Measurements from ENCODE around the gene PDX1.

The PDX1 gene

GRCh38 chr13:27919934-27920676 lies at the start of gene PDX1:
TSS of gene PDX1 (plus strand) at chr13:27920000. CDS start at chr13:27920139, 139 bp downstream.
- no peak for DNase-seq

- DNase-seq = no peak
Observed at GRCh38 chr13:27878274-27878673, 41.5 kb upstream of the PDX1 start.

GRCh38 chr13:27889471-27889870 lies 30.3 kb upstream of the PDX1 start:
- DNase-seq = no peak

- DNase-seq = no peak
Observed at GRCh38 chr13:27896726-27897125, 23.1 kb upstream of the PDX1 start.

- DNase-seq = no peak
Observed at GRCh38 chr13:27904719-27905118, 15.1 kb upstream of the PDX1 start.

- no peak for DNase-seq
Observed at GRCh38 chr13:27905650-27906049, 14.2 kb upstream of the PDX1 start.

- DNase-seq = no peak
Observed at GRCh38 chr13:27907121-27907787, 12.5 kb upstream of the PDX1 start.

- no peak for DNase-seq
Observed at GRCh38 chr13:27909378-27909777, 10.4 kb upstream of the PDX1 start.

GRCh38 chr13:27911521-27911920 lies 8.3 kb upstream of the PDX1 start:
- DNase-seq = no peak

GRCh38 chr13:27913160-27913559 lies 6.6 kb upstream of the PDX1 start:
- no peak for DNase-seq

GRCh38 chr13:27915301-27916207 lies 4.2 kb upstream of the PDX1 start:
- DNase-seq = no peak

GRCh38 chr13:27917121-27917947 lies 2.5 kb upstream of the PDX1 start:
- DNase-seq = no peak

GRCh38 chr13:27918041-27918917 lies 1.5 kb upstream of the PDX1 start:
- no peak for DNase-seq

GRCh38 chr13:27918918-27919658 lies 712 bp upstream of the PDX1 start:
- DNase-seq = no peak

GRCh38 chr13:27919659-27919933 lies 204 bp upstream of the PDX1 start:
- peak; percentile 36 for DNase-seq

GRCh38 chr13:27920677-27921420 lies 1.0 kb downstream of the PDX1 start:
- DNase-seq = no peak

- DNase-seq = no peak
Observed at GRCh38 chr13:27921421-27921960, 1.7 kb downstream of the PDX1 start.

GRCh38 chr13:27921961-27922882 lies 2.4 kb downstream of the PDX1 start:
- no peak for DNase-seq

All from NCI-H2029 treated with DMSO at 0.1 percent for 48 hours (cell line).